Left colon (tissue), 2 donors: Measurements from ENCODE around the gene RHO. TPM values are rescaled to one million over a fixed set of nuclear protein-coding genes. Genes with fewer than 3 reads are reported as not detected.
"Not testable (repeated sequence)": the region's sequence is repeated elsewhere in the genome, so short reads cannot be mapped to it uniquely, and the experiment has no call there.

Source experiments
- ATAC-seq: fragments of 200-7000 bp; cut with Tn5 transposase; one replicate; pipeline ENCODE4 v1.9.1; 2020; ENCODE audit warnings: mild to moderate bottlenecking, moderate library complexity
- DNase-seq, 2 donors: peaks; one replicate each; pipeline ENCODE4 v3.0.0-alpha.2; 2020
- intact Hi-C, 2 donors: fragments of 100-400 bp; cut with DNase I in 1 of 2; cut with micrococcal nuclease in 1 of 2; formaldehyde crosslinking; loops; one replicate each; pipeline versions ENCODE4 v1.11.2 to v1.14.0; 2022; cut with DNase I, micrococcal nuclease
- total RNA-seq, 2 donors: library from RNA; stranded (reverse); fragmentation: NEBNext Ultra II Directional; extraction: Animal tissue kit (Norgen Biotek cat#: 25700); gene quantifications; one replicate each; pipeline ENCODE4 v1.2.1, GENCODE V29; 2021
- donor health status: DM: no; HTN: no; CAD: no.
- donor health status: DM: yes; HTN: yes; CAD: no.

Gene RHO
- total RNA-seq, 2 donors from 2014 or later: not detected

DNA sequence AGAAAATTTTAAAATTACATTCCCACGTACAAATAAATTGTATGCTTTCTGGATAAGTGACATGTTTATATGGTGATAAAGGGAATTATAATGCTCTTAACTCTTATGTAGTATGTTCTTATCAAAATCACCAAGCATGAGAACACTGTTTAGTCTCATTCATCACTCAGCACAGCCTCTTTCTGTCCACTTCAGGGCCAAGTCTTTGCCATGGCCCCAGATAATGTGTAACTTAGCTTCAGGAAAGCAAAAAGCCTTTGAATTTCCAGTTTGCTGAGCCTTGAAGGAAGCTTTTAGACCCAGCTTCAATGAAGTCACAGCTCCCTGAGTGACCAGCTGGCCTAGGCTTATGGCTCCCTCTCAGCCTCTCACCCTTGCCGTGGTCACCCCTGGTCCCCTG lies 30.6 kb upstream of the RHO start:
- ATAC-seq, DNase-seq: not testable (repeated sequence)
- intact Hi-C loops: loop anchor here (10.0 kb wide), 2 partner anchors 327 to 437 kb away; no protein-coding TSS in a partner anchor

DNA sequence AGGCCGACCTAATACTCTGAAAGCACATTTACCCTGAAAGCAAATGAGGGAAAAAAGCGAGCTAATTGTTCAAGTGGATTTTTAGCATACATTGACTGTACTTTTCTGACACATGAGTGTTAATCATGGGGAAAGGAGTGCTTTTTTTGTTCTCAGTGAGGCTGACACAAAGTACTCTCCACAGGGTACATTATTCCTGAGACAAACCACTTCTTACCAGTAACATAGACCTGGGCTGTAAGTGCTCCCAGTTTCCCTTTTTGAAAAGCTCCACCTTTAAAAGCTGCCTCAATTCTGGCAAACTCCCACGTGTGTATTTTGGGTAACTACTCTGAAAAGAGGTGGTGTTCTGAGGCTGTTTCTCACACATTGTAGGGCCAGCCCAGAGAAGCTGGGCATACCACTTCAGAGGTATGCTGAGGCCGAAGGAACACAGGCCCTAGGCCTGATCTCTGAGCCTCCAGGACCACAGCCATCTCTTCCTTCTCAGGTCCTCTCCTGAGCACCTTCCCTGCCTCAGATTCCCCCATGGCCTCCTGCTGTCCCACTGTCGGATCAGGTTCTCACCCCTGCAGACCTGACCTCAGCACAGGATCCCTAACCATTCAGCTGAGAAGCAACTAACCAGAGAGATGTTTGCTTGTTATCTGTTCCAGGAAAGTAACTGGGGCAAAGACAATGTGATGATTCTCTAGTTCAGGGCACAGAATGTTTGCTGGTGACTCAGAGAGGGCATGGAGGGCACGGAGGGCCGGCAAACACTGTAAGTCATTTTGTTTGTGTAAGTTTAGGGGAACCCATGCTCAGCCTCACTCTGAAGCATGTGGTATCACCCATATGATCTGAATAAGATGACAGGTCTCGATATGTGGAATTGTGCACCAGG lies 29.6 kb upstream of the RHO start:
- not testable (repeated sequence) for DNase-seq, ATAC-seq
- intact Hi-C loops: loop anchor here (10.0 kb wide), 2 partner anchors 326 to 436 kb away; no protein-coding TSS in a partner anchor

DNA sequence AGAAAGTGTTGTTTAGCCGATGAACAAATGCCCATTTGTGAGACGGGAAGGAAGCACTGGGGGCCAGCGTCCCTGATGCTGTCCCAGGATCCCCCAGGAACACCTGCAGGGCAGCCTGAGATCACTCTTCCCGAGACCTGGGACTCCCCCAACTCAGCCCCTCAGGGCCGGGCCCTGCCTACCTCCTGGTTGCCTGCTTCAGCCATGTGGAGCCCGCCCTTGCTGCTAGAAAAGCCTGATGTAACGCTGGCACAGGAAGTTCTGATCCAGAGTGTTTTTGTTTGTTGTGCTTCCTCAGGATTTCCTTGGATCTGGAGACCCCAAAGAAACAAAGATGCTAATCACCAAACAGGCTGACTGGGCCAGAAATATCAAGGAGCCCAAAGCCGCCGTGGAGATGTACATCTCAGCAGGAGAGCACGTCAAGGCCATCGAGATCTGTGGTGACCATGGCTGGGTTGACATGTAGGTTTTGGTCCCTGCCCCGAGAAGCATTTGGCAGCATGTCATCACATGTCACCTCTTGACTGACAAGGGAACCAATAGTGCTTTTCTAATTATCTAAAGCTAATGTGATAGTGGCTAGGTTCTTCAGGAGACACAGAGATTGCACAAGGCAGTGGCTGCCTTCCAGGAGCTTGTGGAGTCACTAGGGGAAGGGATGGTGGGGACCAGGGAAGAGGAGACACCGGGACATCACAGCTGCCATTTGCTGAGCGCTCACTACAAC lies 28.7 kb upstream of the RHO start:
- not testable (repeated sequence) for ATAC-seq, DNase-seq
- intact Hi-C loops: loop anchor here (10.0 kb wide), 2 partner anchors 325 to 435 kb away; no protein-coding TSS in a partner anchor

DNA sequence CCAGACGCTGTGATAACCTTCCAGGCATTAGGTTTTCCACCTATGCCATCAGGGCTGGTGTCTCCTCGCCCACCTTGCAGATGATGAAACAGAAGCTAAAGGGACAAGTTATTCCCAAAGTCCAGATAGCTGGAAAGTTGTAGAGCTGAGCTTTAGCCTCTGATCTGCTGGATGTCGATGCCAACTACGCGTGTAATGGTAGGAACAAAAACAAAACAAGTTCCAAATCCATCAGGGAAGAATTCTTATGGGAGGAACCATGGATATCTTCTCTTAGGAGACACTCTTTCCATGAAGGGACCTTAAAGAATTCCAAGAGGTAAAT lies 28.1 kb upstream of the RHO start:
- DNase-seq (no peak), ATAC-seq (no peak)
- intact Hi-C loops: no loop called here

DNA sequence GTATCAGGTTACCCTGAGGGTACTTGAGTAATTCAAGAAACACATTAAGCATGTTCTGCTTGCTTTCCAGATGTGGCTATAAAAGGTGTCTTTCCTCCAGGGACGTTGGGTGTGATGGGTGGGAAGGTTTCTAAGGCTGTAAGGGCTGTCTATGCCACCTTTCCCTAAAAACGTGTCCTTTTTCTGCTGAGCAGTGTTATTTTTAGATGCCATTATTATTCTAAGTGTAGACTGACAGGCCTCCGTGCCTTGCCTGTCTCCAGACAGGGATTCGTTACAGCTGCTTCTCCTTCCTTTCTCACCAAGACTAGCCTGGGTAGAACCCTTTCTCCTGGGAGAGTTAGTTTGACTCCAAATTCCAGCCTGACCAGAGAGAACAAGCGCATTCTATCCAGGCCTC lies 26.8 kb upstream of the RHO start:
- DNase-seq (no peak), ATAC-seq (no peak)
- intact Hi-C loops: no loop called here

DNA sequence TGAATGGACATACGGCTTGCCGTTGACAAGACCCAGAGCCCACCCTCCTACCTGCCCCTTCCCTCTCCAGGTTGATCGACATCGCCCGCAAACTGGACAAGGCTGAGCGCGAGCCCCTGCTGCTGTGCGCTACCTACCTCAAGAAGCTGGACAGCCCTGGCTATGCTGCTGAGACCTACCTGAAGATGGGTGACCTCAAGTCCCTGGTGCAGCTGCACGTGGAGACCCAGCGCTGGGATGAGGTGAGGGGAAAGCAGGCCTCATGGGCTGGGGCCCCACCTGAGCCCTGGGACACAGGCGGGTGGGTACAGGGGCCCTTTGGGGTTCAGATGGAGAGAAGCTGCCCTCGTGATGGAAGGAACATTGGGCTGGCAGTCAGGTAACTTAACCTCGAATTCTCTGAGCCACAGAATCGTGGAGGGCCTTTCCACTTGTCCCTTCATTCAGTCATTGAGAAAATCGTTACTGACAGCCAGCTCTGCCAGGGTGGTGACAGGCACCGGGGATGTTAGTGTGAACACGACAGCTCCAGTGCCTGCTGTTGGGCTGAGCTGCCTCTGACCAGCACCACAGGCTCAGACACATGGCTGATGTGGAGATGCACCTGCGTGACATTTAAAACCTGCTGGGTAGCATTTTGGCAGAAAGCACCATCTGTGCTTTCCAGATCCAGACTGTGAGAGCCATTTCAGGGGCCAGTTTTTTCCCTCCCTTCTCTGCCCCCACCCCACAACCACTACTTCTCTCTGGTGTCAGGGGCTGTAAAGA lies 25.6 kb upstream of the RHO start:
- intact Hi-C loops: no loop called here
- ATAC-seq: no peak
- no peak for DNase-seq

DNA sequence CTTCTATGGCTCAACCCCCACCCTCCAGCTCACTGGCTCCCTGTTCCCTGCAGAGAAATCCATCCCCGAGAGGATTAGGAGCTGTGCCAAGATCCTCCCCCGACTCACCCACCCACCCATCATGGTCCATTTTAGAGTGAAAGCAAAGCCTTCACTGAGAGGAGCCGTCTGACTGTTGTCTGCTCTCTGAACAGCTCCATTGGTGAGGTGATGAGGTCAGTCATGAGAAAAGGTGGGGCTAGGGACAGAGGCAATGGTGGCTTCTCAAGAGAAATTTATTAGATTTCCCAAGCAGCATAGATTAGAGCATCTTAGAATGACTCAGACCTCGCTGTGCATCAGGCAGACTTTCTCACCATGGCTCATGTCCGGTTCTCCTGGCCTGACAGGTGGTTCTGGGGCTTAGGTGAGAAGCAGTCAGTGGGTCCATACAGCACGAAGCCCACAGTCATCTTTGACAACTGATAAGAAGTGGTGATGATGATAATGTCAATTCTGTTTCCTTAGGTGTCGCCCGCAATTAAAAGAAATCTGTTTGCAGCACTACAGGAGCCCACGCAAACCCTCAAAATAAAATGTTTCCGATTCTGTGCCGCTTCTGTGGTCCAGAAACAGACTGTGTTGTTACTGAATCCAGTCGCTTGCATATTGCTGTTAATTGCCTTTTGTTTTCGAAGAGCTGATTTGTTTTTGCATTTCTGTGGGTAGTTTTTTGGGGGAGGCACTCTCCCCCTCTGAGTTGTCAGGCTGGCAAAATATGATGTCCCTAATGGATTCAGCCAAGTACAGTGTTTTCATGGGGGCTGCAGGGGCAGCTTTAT lies 24.8 kb upstream of the RHO start:
- intact Hi-C loops: no loop called here
- DNase-seq (no peak), ATAC-seq (no peak)

DNA sequence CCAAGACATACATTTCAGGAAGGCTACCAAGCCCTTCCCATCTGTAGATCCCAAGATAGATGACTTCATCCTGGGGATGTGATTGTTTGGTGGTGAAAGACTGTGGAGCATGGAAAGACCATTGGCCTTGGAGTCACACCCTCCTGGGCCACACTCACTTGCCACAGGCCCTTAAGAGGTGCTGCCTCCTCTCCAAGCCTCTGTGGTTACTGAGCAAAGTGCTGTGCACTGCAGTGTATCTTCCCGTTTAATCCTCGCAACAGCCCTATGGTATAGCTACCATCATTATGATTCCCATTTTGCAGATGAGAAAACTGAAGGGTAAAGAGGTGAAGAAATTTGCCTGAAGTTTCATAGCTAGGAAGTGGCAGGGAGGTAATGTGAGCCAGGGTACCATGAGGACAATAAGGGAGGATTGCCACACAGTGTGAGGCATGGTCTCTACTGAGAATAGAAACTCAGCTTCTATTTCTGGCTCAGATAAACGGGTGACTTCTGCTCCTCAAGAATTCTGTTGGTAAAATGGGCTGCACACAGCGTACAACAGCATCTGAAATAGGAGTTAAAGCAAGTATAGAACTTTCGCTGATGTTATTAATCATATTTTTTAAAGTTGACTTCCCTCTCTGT lies 23.9 kb upstream of the RHO start:
- DNase-seq: no peak
- intact Hi-C loops: no loop called here
- no peak for ATAC-seq

DNA sequence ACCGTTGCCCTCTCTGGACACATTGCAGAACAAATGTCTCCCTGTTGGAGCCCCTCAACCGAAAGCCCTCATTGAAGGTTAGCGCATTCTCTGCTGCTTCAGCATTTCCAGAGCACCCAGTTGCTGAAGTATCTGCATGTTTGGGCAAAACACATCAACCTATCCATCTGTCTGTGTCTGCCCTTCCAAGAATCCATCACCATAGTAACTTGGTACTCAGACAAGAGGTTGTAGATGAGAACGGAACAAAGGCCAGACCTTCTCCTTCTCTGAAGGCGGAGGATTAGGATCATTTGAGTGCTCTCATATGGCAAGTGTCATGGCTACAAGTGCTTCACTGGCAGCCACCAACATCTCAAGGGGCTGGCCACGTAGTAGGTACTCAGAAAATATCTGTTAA lies 23.1 kb upstream of the RHO start:
- intact Hi-C loops: no loop called here
- ATAC-seq (no peak), DNase-seq (no peak)

DNA sequence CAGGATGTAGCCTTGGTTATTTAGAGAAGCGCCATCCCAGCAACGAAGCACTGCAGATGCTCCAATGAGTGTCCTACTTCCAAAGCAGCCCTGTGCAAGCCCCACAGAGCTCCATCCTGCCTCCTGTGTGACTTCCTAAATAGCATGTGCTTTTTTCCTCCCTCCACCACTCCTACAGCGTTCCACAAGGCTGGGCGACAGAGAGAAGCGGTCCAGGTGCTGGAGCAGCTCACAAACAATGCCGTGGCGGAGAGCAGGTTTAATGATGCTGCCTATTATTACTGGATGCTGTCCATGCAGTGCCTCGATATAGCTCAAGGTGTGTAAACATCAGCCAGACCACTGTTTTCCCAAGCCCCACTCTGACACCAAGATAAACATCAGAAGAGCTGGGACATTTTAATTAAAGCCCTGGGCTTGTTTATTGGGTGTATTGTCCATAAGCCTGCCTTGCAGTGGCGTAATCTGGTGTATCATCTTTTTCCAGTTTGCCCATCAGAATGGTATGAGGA lies 22.2 kb upstream of the RHO start:
- intact Hi-C loops: no loop called here

DNA sequence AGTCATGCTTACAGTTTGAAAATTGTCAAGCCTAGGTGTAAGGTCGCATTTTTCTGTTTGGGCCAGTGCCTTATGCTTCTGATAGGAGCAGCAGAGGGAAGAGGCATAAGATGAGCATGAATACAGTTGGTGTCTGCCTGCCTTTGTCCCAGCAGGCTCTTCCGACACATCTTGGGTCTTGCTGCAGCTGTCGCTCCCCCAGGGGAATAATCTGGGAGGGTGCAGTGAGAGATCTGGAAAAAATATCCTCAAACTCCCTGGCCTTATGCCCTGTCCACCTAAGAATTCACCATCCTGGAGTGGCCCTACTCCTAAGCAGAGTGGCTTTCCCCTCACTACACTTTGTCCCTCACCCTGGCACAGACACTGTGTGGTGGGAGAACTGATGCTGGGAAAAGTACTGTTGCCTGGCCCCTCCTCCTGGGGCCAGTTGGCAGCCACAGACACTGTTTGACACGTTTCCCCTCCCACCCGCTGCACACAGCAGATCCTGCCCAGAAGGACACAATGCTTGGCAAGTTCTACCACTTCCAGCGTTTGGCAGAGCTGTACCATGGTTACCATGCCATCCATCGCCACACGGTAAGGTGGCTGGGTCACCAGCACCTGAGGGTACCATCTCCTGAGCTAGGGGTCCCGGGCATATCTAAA lies 21.1 kb upstream of the RHO start:
- ATAC-seq: no peak
- intact Hi-C loops: no loop called here

More for the DNA sequence above, 22.2 kb upstream of the RHO start:
- no peak for DNase-seq
- ATAC-seq: no peak

DNA sequence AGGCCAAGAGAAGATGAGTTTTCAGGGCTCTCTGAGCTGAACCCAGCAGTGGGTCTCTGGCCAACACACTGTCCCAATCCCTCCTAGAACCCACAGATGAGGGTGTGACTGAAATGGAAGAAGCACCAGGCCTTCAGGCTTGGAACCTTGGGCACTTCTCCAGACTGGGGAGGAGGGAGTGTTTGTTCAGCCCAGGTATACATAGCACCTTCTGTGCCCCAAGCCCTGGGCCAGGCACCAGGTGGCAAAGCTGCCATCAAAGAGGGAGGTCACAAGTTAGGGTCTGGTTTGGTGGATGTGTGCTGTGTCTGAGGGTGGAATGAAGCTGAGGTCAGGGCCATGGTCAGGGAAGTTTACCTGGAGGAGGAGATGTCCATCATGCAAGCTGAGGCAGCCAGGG lies 15.8 kb upstream of the RHO start:
- ATAC-seq: no peak
- no peak for DNase-seq
- intact Hi-C loops: no loop called here

More for the DNA sequence above, 21.1 kb upstream of the RHO start:
- DNase-seq: no peak

DNA sequence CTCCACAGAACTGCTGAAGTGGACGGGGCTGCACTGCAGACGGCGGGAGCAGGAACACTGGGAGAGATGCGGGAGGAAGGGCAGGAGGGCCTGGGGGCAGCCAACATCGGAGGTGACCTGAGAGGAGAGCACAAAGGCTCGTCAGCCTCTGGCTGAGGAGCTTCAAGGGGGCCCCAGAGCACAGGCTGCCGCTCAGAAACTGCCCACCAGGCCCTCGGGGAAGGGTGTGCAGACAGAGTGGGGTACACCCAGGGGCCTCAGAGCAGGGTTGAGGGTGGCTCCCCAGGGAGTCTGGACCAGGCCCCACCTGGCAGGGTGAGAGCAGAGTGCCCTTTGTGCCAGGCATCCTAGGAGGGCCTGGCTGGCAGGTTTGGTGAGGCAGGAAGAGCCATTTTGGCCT lies 14.7 kb upstream of the RHO start:
- ATAC-seq (no peak), DNase-seq (no peak)
- intact Hi-C loops: no loop called here

DNA sequence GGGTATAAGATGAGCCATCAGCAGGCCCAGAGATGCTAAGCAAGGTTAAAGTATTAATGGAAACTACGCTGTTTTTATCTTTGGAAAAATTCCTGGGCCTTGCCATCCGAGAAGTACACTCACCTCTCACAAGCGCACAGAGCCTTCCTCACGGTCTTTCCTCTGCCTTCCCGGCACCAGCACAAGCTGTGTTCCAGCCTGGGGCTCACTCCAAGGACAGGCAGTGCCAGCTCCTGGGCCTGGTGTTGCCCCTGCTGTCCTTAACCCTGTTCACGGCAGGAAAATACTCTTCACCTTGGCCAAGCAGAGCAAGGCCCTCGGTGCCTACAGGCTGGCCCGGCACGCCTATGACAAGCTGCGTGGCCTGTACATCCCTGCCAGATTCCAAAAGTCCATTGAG lies 14.3 kb upstream of the RHO start:
- ATAC-seq (no peak), DNase-seq (no peak)
- intact Hi-C loops: no loop called here

DNA sequence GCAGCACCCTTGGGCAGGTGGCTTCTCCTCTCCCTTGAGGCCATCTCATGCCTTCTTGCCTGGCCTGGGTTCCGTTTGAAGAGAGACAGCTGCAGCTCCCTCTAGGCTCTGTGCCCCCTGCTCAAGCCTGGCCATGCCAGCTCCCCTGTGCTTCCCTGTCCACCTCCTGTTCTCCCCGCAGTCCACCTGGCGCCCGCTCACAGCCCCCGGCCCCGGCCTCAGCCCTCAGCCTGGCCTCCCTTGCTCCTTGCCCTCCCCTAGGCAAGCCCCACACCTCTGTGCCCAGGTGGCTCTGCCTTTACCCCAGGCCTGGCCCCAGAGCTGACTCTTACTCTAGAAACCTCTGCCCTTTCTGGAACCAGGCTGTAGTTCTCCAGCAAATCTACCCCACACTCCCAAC lies 13.9 kb upstream of the RHO start:
- intact Hi-C loops: no loop called here
- ATAC-seq: no peak
- DNase-seq: no peak

DNA sequence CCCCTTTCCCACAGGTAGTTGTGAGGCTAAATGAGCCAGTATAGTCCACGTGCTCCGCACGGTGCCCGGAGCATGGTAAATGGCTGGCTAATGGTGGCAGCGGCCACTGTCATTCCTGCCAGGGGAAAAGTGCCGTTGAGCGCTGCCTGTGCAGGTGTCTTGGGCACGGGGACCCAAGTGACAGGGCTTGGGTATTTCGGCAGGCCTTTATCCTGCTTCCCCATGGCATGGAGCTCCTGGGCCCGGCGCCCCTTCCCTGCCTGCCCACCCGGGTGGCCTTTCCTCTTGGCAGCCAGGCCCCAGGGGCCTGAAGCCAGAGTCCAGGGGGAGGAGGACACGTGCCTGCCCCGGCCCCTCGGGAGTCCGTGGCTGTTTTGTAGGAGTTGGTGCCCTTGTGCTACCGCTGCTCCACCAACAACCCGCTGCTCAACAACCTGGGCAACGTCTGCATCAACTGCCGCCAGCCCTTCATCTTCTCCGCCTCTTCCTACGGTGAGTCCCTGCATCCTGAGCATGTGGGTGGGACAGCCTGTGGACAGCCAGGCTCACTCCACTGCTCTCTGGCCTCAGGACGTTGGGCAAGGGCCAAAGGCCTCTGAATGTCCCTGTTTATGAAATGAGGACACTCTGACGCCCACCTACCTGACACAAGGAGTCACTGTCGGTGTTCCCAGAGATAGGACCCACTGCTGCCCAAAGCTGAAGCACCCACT lies 13.2 kb upstream of the RHO start:
- intact Hi-C loops, DNase-seq, ATAC-seq: not testable (repeated sequence)
